Stimulated activated CD4-positive, alpha-beta T cell treated with anti-CD3 and anti-CD28 coated beads, Interleukin-2, amount 100 ng/mL, for 24 hours (primary cell): Measurements from ENCODE around the gene KCNIP1.

ENCODE experiments used
- DNase-seq, 2 donors: peaks; one replicate each; pipeline ENCODE4 v3.0.0-alpha.2; 2020

Gene KCNIP1

GRCh38 chr5:170483701-170484458, 19.9 kb upstream of the KCNIP1 start:
- DNase-seq: no peak

GRCh38 chr5:170484459-170484831, 19.4 kb upstream of the KCNIP1 start:
- DNase-seq: no peak

GRCh38 chr5:170484847-170485615, 18.8 kb upstream of the KCNIP1 start:
- no peak for DNase-seq

GRCh38 chr5:170485616-170485911, 18.3 kb upstream of the KCNIP1 start:
- DNase-seq: no peak

GRCh38 chr5:170486371-170486770, 17.4 kb upstream of the KCNIP1 start:
- no peak for DNase-seq

GRCh38 chr5:170488570-170488969, 15.2 kb upstream of the KCNIP1 start:
- no peak for DNase-seq

- DNase-seq: no peak
Observed at GRCh38 chr5:170489199-170489598, 14.6 kb upstream of the KCNIP1 start.

- DNase-seq: no peak
Observed at GRCh38 chr5:170490381-170490780, 13.4 kb upstream of the KCNIP1 start.

GRCh38 chr5:170491479-170491878, 12.3 kb upstream of the KCNIP1 start:
- no peak for DNase-seq

- DNase-seq: no peak
Observed at GRCh38 chr5:170493028-170493820, 10.6 kb upstream of the KCNIP1 start.

- no peak for DNase-seq
Observed at GRCh38 chr5:170494041-170494440, 9.8 kb upstream of the KCNIP1 start.

GRCh38 chr5:170495825-170496661, 7.8 kb upstream of the KCNIP1 start:
- no peak for DNase-seq

- DNase-seq: no peak
Observed at GRCh38 chr5:170496662-170497028, 7.2 kb upstream of the KCNIP1 start.

- DNase-seq: no peak
Observed at GRCh38 chr5:170497311-170498038, 6.3 kb upstream of the KCNIP1 start.

- DNase-seq: no peak
Observed at GRCh38 chr5:170498811-170499351, 4.9 kb upstream of the KCNIP1 start.

GRCh38 chr5:170499621-170500020, 4.2 kb upstream of the KCNIP1 start:
- DNase-seq: no peak

- no peak for DNase-seq
Observed at GRCh38 chr5:170501361-170501760, 2.5 kb upstream of the KCNIP1 start.

GRCh38 chr5:170501931-170502330, 1.9 kb upstream of the KCNIP1 start:
- DNase-seq: no peak

GRCh38 chr5:170504616-170505266, 921 bp downstream of the KCNIP1 start:
- no peak for DNase-seq

- no peak for DNase-seq
Observed at GRCh38 chr5:170508036-170508435, 4.2 kb downstream of the KCNIP1 start.

GRCh38 chr5:170508660-170509347, 5.0 kb downstream of the KCNIP1 start:
- DNase-seq: no peak
